GM21576 (cell line): Measurements from ENCODE around the gene GATA2.

Experiments
- ATAC-seq: cut with Tn5 transposase; IDR thresholded peaks from one replicate; pipeline ENCODE4 v1.9.1; 2021; ENCODE audit warnings: mild to moderate bottlenecking, moderate library complexity; ENCODE audit not compliant: unreplicated experiment

The GATA2 gene

GRCh38 chr3:128503164-128503651 lies 10.2 kb upstream of the GATA2 start:
- ATAC-seq, result no peak

- ATAC-seq, result no peak
Observed at GRCh38 chr3:128502712-128503111, 9.7 kb upstream of the GATA2 start.

DNA sequence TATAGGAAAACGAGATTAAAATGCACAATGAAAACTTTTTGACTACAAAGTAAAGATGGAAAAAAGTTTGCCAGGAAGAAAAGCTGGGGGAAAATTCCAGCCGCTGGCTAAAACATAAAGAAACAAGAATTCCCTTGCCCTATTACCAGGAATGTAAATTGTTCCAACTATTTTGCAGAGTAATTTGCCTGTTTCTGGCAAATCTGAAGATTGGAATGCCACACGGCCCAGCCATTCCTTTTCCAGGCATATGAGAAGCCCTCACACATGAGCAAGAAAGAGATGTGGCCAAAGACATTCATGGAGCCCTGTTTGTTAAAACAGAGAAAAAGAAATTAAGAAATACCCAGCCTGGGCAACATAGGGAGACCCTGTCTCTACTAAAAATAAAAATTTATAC lies 8.4 kb upstream of the GATA2 start:
- no peak for ATAC-seq

- ATAC-seq, result no peak
Observed at GRCh38 chr3:128500556-128500955, 7.6 kb upstream of the GATA2 start.

DNA sequence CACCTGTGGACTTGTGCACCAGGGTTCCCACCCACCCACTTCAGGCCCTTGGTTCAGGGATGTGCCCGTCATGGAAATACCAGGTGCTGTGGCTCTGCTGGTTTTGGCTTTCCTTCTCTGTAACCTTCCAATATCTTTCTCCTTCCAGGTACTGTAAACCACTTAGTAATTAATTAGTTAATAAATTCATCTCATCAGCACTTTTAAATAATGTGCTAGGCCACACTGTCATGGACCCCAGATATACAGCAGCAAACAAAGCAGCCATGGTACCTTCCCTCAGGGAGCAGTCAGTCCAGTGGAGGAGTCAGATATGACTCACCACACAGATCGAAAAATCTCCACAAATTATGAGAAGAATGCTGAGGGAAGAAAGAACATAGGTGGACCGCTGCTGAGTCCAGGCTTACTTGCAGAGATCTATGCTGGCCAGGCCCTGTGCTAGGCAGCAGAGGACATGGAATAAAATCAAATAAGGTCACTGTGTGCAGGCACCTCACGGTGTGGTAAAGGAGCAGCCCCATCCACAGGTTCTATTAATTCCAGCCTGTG lies 6.8 kb upstream of the GATA2 start:
- ATAC-seq, result no peak

DNA sequence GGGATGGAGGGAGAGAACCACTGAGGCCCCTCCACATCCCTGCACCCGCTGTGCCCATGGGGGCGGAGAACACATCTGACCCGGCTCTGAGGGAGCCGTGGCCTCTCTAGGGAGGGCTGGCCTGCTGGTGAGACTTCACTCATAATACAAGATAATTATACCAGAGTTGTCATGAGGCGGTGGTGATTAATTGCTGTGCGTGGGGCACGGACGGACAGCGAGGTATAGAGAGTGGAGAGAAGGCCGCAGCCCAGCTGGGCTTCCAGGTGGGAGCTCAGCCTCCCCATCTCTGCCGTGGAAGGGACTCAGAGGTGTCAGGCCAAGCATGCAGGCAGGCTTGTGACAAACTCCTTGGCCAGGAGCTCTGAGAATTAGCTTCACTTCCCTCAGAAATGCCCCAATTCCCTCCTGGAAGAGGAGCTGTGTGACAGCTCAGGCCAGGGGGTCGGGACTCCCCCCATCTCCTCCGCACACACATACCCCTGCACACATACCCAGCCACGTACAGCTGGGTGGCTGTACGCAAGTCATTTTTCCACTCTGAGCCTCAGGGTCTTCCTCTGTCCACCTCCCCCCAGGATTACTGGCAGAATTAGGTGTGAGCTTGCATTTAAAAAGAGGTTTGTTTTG lies 6.0 kb upstream of the GATA2 start:
- ATAC-seq, result no peak

DNA sequence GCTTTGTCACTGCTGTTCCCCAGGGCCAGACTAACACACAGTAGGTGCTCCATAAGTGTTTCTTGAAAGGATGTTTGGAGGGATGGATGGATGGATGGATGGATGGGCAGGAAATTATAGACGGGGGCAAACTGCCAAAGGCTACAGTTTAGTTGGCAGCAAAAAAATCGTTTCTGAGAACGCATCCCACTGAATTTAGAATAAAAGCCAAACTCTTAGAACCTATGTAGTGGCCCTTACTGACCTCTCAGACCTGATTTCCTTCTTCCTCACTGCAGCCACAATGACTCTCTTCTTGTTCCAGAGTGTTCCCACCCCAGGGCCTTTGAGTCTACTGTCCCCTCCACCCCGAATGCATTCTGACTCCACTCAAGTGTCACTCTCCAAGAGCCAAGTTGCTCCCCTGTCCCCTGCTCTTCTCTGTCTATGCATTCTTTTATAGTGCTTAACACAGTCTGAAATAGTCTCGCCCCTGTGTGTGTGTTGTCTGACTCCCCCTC lies 5.2 kb upstream of the GATA2 start:
- ATAC-seq, result no peak

- no peak for ATAC-seq
Observed at GRCh38 chr3:128497305-128498126, 4.5 kb upstream of the GATA2 start.

DNA sequence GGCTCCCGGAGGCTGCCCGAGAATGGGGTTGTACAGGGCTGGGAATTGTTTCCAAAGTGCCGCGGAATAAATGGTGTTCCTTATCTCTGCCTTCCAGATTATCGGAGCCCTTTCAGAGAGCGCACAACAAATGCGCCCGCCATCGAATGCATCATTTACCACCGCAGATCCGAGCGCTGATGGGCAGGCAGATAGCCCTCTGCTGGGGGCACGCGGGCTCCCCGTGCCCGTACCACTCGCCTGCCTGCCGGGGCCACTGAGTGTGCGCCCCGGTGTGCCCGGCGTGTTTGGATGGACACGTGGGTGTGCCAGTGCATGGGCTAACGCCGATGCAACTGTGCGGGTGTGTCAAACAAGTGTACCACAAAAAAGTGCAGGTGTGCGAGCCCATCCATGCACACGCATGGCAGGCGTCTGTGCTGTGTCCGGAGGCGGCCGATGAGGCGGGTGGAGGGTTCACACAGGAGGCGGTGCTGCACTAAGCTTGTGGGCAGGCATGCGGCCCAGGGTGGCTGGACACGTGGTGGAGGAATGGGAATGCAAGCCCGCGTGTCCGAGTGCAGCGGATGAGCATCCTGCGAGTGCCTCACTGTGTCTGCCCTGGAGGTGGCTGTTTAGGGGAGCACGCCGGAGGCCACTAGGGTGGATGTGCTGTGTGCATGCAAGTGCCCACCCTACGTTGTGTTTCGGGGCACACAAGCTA lies 3.8 kb upstream of the GATA2 start:
- ATAC-seq, result no peak

GRCh38 chr3:128496019-128496601 lies 3.1 kb upstream of the GATA2 start:
- ATAC-seq, result no peak

DNA sequence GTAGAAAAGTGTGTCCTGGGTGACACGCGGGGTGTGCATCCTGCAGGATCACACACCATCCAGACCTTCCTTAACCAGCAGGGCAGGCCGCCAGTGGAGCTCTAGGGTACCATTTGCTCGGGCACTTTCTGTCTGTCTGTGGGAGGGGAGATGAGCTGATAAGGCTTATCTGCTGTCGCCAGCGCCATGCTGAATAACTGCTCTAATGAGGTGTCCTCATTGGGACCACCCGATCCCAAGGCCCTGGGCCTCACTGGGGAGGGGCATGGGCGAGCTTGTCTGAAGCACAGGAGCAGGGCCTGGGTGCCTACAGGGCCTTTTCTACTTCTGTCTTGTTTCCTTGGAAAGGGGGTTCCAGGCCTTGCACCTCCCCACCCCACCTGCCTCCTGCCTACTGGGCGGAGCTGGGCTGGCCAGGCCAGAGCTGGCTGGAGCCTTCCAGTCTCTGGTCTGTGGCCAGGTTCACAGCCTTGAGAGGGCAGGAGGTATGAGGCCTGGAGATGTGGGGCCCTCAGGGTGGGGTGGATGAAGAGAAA lies 2.5 kb upstream of the GATA2 start:
- ATAC-seq, result no peak

GRCh38 chr3:128494367-128494650 lies 1.3 kb upstream of the GATA2 start:
- no peak for ATAC-seq

DNA sequence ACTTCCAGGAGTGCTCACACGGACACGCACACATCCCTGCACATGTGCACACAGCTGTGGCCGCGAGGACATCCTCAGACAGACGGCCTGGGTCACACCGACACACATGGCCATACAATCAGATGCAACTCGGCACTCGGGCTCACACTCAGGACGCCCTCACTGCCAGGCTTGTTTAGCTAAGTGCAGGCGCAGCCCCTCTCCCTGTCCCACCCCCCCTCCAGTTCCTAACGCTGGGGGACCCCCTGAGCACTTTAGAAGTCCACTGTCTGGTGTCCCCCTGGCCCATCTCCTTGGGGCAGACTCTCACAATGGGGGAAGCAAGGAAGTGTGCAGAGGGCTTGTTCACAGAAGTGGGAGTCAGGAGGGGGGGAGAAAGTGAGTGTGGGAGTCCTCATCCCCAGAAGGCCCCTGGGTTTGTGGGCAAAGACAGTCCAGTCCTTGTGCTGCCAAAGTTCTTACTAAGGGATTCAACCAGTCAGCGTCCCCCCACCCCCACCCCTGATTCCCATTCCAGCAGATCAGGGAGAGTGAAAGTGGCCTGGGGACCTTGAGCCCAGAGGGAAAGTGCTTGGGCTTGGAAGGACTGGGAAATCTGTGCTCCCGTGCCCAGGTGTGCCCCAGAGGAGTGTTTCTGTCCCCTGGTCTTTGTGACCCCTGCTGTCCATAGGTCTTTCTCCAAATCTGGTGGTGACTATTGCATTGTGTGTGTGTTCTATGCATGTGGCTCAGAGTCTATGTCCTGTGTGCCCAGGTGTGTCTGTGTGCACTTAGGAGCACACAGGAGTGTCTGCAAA lies 767 bp upstream of the GATA2 start:
- ATAC-seq, result no peak

DNA sequence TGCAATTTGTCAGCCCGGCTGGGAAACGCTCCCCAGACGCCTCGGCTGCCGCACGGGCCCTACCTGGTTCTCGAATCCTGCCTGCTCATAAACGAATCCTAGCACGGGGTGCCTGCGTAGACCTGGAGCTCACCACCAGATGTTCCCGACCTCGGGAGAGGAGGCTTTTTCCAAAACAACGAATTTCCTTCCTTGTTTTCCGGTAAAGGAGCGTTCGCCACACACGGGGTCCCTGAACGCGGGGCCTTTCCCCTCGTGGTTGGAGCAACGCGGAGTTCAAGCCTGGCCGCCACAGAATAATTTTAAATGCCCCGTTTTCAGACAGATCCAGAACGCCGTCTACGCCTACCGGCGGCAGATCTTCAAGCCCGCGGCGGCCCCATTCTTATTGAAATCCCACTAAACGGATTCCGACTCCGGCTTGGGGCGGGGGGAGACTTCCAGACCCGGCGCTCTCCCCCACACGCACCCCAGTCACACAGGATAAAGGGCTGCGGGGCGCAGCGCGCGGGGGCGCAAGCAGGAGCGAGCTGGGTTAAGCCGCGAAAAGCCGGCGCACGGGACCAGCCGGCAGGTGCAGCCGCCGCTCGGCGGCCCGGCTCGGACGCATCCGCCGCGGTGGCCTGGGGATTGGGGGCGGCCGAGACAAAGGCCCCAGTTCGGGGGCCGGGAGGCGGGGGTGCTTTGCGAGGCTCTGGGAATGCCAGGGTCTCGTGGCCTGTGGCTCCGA lies 895 bp downstream of the GATA2 start:
- ATAC-seq, result no peak

- ATAC-seq, result no peak
Observed at GRCh38 chr3:128491691-128491940, 1.4 kb downstream of the GATA2 start.

GRCh38 chr3:128490915-128491690 lies 1.9 kb downstream of the GATA2 start:
- no peak for ATAC-seq

- no peak for ATAC-seq
Observed at GRCh38 chr3:128490650-128490914, 2.4 kb downstream of the GATA2 start.

GRCh38 chr3:128489927-128490649 lies 2.9 kb downstream of the GATA2 start:
- no peak for ATAC-seq

DNA sequence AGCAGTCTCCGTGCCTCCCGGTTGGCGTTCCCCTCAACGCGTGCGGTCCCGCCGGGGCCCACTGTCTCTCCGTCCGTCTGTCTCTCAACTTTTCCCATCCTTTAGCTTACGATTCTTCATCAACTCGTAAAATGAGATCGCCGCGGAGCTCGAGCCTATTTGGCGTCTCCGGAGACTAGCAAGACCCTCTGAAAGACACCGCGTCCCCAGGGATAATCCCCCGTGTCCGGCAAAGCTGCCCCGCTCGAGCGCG lies 3.4 kb downstream of the GATA2 start:
- ATAC-seq, result no peak
